Gastroesophageal sphincter (tissue), 4 donors: Measurements from ENCODE around the gene AP3D1. TPM values are rescaled to one million over a fixed set of nuclear protein-coding genes. Genes with fewer than 3 reads are reported as not detected.

Experiments used
- ATAC-seq: fragments of 150-250 bp; one replicate; pipeline ENCODE4 v1.9.1; 2016; ENCODE audit warnings: mild to moderate bottlenecking, moderate library complexity
- H3K27ac ChIP-seq, 4 donors: fragments of 200-600 bp; sonication (generic) in 3 of 4; 1 replicate in 3 of 4; 2 replicates in 1 of 4; pipeline ENCODE4 v1.5.1; 2016 to 2019
- H3K27me3 ChIP-seq: fragments of 200-600 bp; sonication (generic); one replicate; pipeline ENCODE4 v1.5.1; 2019
- H3K36me3 ChIP-seq, 2 donors: fragments of 200-600 bp; sonication (generic); one replicate each; pipeline ENCODE4 v1.5.1; 2019; ENCODE audit warnings: control low read depth in 1 of 2
- H3K4me1 ChIP-seq, 3 donors: fragments of 200-600 bp; sonication (generic); 1 replicate in 2 of 3; 2 replicates in 1 of 3; pipeline ENCODE4 v1.5.1; 2016 to 2019; ENCODE audit warnings: control low read depth in 2 of 3
- H3K4me3 ChIP-seq, 2 donors: fragments of 200-600 bp; sonication (generic); one replicate each; pipeline ENCODE4 v1.5.1; 2019; ENCODE audit warnings: mild to moderate bottlenecking in 1 of 2, moderate library complexity in 1 of 2
- H3K9me3 ChIP-seq, 3 donors: fragments of 200-600 bp; sonication (generic); one replicate each; pipeline ENCODE4 v1.5.1; 2017 to 2019; ENCODE audit warnings: control low read depth in 2 of 3
- EP300 ChIP-seq: sonication (generic); formaldehyde crosslinking; IDR thresholded peaks from one replicate; pipeline ENCODE4 v1.6.1; 2017; ENCODE audit warnings: antibody characterized with exemption, mild to moderate bottlenecking
- POLR2A ChIP-seq, 2 donors: fragments of 450-650 bp; IDR thresholded peaks; one replicate each; pipeline ENCODE4 v1.6.1; 2017; ENCODE audit warnings: antibody characterized with exemption in 2 of 2, mild to moderate bottlenecking in 2 of 2, moderate library complexity in 1 of 2
- POLR2AphosphoS5 ChIP-seq: sonication (generic); formaldehyde crosslinking; IDR thresholded peaks from one replicate; pipeline ENCODE4 v1.6.1; 2017; ENCODE audit warnings: antibody characterized with exemption
- WGBS, 2 donors: methylation state at CpG; one replicate each; pipeline ENCODE4 v1.1.5; 2018; ENCODE audit warnings: low coverage in 1 of 2; 5-methylcytosine and 5-hydroxymethylcytosine counted together
- total RNA-seq, 4 donors: library from RNA; depleted of rRNA; stranded (reverse); fragments of >200 nt; gene quantifications; one replicate each; pipeline ENCODE4 v1.1.0, GENCODE V29; 2016
- TF ChIP-seq, protein P1 (sequence below), 4 experiments: fragments of 200-600 bp in 2 of 4; fragments of 450-650 bp in 2 of 4; sonication (generic) in 1 of 4; IDR thresholded peaks; one replicate each; pipeline ENCODE4 v1.5.1; 2017 to 2019; ENCODE audit warnings: antibody characterized with exemption in 4 of 4, mild to moderate bottlenecking in 2 of 4, moderate library complexity in 2 of 4

The AP3D1 gene
- total RNA-seq, 4 donors from 2014 or later = 69.9 to 132 (median 73.8) TPM

DNA sequence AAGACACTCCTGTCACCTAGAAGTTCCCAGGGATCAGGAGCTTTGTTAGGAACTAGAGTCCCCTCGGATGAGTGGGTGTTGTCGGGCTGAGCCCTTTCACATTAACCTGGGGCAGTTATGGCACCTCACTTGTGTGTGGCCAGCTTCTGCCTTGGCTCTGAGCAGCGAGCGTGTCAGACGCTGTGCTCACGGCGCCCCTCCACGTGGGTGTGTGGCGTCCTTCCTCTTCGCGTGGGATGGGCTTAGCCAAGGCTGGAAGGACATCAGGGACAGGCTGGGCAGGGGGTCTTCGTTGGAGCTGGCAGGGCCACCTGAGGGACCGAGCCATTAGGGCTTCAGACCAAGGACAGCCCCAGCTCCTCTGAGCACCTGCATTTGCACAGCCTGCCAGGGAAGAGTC, 35.8 kb upstream of the AP3D1 start:
- peaks cover 0 to 53% of the 10 kb centered on the region in 2 donors for H3K36me3 ChIP-seq

DNA sequence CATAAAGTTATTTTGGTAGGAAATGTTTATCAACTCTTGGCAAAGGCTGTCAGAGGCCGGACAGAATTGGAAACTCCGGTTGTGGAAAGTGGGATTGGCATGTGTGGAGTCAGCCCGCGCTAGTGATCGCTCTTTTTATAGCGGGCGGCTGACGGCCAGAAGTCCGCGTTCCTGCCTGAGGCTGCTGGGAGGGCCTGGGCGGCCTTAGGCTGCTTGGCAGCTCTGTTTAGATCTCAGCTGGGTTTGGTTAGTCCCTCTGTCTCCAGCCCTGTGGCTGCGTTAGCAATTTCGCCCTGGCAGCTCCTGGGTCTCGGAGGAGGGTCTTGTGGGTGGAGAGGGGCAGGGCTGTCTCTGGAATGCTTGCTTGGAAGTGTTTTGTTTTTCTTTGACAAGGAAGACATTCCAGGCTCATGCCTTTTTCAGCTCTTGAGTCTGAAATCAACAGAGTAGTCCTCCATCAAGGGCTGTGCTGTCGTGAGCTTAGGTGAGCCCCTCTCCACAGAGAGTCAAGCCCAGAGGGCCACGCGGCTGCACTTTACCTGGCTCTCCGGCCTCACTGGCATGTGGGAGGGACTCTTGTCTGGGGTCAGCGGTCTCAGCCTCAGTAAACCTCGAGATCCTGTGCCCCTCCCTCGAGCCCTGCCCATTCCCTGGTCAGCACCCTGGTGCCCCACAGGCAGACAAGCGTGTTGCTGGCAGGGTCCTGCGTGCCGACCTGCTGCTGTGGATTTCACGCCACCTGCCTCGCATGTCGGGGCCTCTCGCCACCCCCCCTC, 34.9 kb upstream of the AP3D1 start:
- no peak for TF ChIP-seq EP300
- TF ChIP-seq POLR2AphosphoS5 = peak; percentile 89
- TF ChIP-seq POLR2A (IDR thresholded peaks at IDR 0.05) = no peak
- TF ChIP-seq, protein P1, sequence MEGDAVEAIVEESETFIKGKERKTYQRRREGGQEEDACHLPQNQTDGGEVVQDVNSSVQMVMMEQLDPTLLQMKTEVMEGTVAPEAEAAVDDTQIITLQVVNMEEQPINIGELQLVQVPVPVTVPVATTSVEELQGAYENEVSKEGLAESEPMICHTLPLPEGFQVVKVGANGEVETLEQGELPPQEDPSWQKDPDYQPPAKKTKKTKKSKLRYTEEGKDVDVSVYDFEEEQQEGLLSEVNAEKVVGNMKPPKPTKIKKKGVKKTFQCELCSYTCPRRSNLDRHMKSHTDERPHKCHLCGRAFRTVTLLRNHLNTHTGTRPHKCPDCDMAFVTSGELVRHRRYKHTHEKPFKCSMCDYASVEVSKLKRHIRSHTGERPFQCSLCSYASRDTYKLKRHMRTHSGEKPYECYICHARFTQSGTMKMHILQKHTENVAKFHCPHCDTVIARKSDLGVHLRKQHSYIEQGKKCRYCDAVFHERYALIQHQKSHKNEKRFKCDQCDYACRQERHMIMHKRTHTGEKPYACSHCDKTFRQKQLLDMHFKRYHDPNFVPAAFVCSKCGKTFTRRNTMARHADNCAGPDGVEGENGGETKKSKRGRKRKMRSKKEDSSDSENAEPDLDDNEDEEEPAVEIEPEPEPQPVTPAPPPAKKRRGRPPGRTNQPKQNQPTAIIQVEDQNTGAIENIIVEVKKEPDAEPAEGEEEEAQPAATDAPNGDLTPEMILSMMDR (IDR thresholded peaks at IDR 0.05) = no peak
- Histone ChIP-seq H3K9me3 (no peaks in the 10 kb centered on the region), H3K4me3 (peak overlapping the region in 1 of 2 donors; percentile 17), H3K27me3 (no peaks in the 10 kb centered on the region), H3K36me3 (peaks cover 0 to 47% of the 10 kb centered on the region in 2 donors), H3K27ac (peak overlapping the region; percentile 65 to 90 (median 89)), H3K4me1 (peaks cover 8 to 86% (median 31%) of the 10 kb centered on the region in 3 donors)
- WGBS, 2 donors = 4% methylated on average over 4 to 12 of the region's 28 CpGs
- ATAC-seq = peak; percentile 94

More for the DNA sequence above, 35.8 kb upstream of the AP3D1 start:
- Histone ChIP-seq H3K4me1 (peaks cover 8 to 77% (median 24%) of the 10 kb centered on the region in 3 donors), H3K27ac (peak overlapping the region in 3 of 4 donors; percentile 89 to 90 (median 89)), H3K4me3 (no peak overlapping the region), H3K9me3 (no peaks in the 10 kb centered on the region), H3K27me3 (no peaks in the 10 kb centered on the region)
- WGBS, 2 donors = 48 to 57% methylated on average over 1 to 3 of the region's 13 CpGs
- no peak for TF ChIP-seq POLR2A (IDR thresholded peaks at IDR 0.05)
- TF ChIP-seq POLR2AphosphoS5 = no peak
- TF ChIP-seq EP300 = no peak
- no peak for ATAC-seq

DNA sequence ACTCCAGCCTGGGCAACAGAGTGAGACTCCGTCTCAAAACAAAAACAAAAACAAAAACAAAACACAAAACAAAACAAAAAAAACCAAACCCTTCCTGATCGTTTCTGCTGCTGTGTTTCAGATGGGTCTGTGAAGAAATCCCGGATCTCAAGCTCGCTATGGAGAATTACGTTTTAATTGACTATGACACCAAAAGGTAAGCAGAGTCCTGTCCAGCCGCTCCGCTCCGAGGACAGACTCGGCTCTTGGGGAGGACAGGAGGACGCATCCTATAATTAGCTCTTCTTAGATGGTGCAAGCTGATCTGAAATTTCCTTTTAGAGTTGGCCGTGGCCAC, 34.3 kb upstream of the AP3D1 start:
- Histone ChIP-seq H3K27ac (peak overlapping the region; percentile 29 to 90 (median 89)), H3K27me3 (no peaks in the 10 kb centered on the region), H3K4me3 (peak overlapping the region in 1 of 2 donors; percentile 17), H3K4me1 (peaks cover 8 to 92% (median 34%) of the 10 kb centered on the region in 3 donors), H3K36me3 (peaks cover 0 to 47% of the 10 kb centered on the region in 2 donors), H3K9me3 (no peaks in the 10 kb centered on the region)
- ATAC-seq = no peak
- 4 to 15% methylated on average over 4 to 8 of the region's 11 CpGs for WGBS, 2 donors
- TF ChIP-seq POLR2AphosphoS5 (no peak), EP300 (no peak), POLR2A (IDR thresholded peaks at IDR 0.05) (no peak)
- TF ChIP-seq, protein P1 (IDR thresholded peaks at IDR 0.05) = no peak

DNA sequence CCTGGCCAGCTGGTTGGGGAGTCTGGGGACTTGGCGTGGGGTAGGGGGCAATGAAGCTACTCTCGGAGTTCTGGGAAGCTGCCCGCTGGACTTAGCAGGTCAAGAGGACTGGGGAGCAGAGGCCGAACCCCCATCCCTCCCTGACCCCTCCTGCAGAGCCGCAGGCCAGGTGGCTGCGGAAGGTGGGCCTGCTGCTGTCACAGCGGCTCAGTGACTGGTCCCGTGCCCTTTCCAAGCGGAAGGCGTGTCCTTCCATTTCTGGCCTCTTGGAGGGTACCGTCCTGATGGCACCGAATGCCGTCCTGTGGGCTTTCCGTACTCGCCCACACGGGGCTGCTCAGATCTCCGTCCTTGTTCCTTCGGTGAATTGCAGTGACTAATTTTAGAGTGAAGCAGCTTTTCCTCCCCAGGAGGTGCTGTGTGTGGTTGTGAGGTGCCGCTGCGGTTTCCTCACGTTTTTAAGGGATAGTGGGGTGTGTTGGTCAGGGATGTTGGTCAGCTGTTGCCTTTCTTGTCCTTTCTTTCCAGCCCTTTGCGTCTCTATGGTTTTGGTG, 33.1 kb upstream of the AP3D1 start:
- TF ChIP-seq, protein P1 (IDR thresholded peaks at IDR 0.05) = no peak
- no peak for TF ChIP-seq POLR2AphosphoS5
- no peak for TF ChIP-seq POLR2A (IDR thresholded peaks at IDR 0.05)
- TF ChIP-seq EP300 = no peak
- H3K9me3 ChIP-seq = no peaks in the 10 kb centered on the region
- H3K27ac ChIP-seq = peak overlapping the region in 3 of 4 donors; percentile 6 to 89 (median 89)
- 100% methylated on average over 1 of the region's 22 CpGs; no CpG with 5 or more reads in 1 of the 2 donors for WGBS, 2 donors
- H3K27me3 ChIP-seq = no peaks in the 10 kb centered on the region
- no peak for ATAC-seq
- peaks cover 0 to 36% of the 10 kb centered on the region in 2 donors for H3K36me3 ChIP-seq
- no peak overlapping the region for H3K4me3 ChIP-seq
- H3K4me1 ChIP-seq = peaks cover 8 to 89% (median 34%) of the 10 kb centered on the region in 3 donors

DNA sequence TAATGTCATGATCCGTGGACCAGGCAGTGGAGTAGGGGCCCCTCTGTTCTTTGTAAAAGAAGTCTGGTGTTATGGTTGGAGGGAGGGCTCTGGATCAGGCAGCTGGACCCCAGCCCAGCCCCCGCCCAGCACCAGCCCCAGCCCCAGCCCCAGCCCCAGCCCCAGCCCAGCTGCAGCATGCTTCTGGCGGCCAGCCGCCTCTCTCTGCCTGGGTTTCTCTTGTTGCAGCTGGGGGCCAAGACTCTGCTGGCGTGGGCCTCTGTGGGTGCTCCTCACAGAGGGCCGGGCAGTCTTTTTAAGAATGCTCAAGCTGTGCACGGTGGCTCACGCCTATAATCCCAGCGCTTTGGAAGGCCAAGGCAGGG, 30.2 kb upstream of the AP3D1 start:
- no peak for ATAC-seq
- peaks cover 0 to 26% of the 10 kb centered on the region in 2 donors for H3K36me3 ChIP-seq
- H3K4me3 ChIP-seq = no peak overlapping the region
- 53% methylated on average over 2 of the region's 9 CpGs; no CpG with 5 or more reads in 1 of the 2 donors for WGBS, 2 donors
- TF ChIP-seq, protein P1 (IDR thresholded peaks at IDR 0.05) = no peak
- no peak for TF ChIP-seq POLR2A (IDR thresholded peaks at IDR 0.05)
- no peak for TF ChIP-seq POLR2AphosphoS5
- no peak for TF ChIP-seq EP300
- peaks cover 3 to 60% (median 16%) of the 10 kb centered on the region in 3 donors for H3K4me1 ChIP-seq
- peak overlapping the region in 2 of 4 donors; percentile 11 to 33 for H3K27ac ChIP-seq
- H3K9me3 ChIP-seq = no peaks in the 10 kb centered on the region
- H3K27me3 ChIP-seq = no peaks in the 10 kb centered on the region
